DND-41 (cell line): ENCODE results near the gene DNAJC12.
"Not testable (repeated sequence)": the region's sequence is repeated elsewhere in the genome, so short reads cannot be mapped to it uniquely, and the experiment has no call there.

Experiments
- ATAC-seq: fragments of 200-7000 bp; cut with Tn5 transposase; 3 replicates; pipeline ENCODE4 v1.9.1; 2021; ENCODE audit warnings: low read depth; ENCODE audit not compliant: insufficient read depth
- DNase-seq: peaks from one replicate; pipeline ENCODE4 v3.0.0-alpha.2; 2020
- H2AFZ ChIP-seq: 2 replicates; pipeline ENCODE4 v1.6.0; 2012; ENCODE audit warnings: low read depth, low read length
- H3K27ac ChIP-seq: 2 replicates; pipeline ENCODE4 v1.5.1; 2012; ENCODE audit warnings: low read length, inconsistent platforms
- H3K27me3 ChIP-seq: fragments of 200-600 bp; sonication (generic); 2 replicates; pipeline ENCODE4 v1.6.0; 2012; ENCODE audit warnings: low read length, mild to moderate bottlenecking, inconsistent platforms; ENCODE audit not compliant: insufficient read depth, poor library complexity
- H3K36me3 ChIP-seq: 2 replicates; pipeline ENCODE4 v1.5.1; 2012; ENCODE audit warnings: low read length, inconsistent platforms; ENCODE audit not compliant: insufficient read depth
- H3K4me1 ChIP-seq: 2 replicates; pipeline ENCODE4 v1.5.1; 2012; ENCODE audit warnings: mild to moderate bottlenecking, low read length; ENCODE audit not compliant: insufficient read depth
- H3K4me2 ChIP-seq: 2 replicates; pipeline ENCODE4 v1.6.0; 2012; ENCODE audit warnings: mild to moderate bottlenecking, moderate library complexity, low read length, inconsistent platforms; ENCODE audit not compliant: insufficient read depth
- H3K4me3 ChIP-seq, 2 experiments: fragments of 200-600 bp in 1 of 2; shearing (Covaris generic) in 1 of 2; 2 replicates each; pipeline ENCODE4 v1.5.1; 2012 to 2016; ENCODE audit warnings: inconsistent platforms in 2 of 2, low read length in 2 of 2, mild to moderate bottlenecking in 2 of 2, low read depth in 1 of 2, moderate library complexity in 1 of 2
- H3K79me2 ChIP-seq: 2 replicates; pipeline ENCODE4 v1.6.0; 2012; ENCODE audit warnings: low read length, inconsistent platforms; ENCODE audit not compliant: insufficient read depth
- H3K9ac ChIP-seq: 2 replicates; pipeline ENCODE4 v1.6.0; 2012; ENCODE audit warnings: low read depth, mild to moderate bottlenecking, inconsistent platforms, low read length, moderate library complexity
- H3K9me3 ChIP-seq: 2 replicates; pipeline ENCODE4 v1.5.1; 2012; ENCODE audit warnings: low read length, moderate library complexity, mild to moderate bottlenecking, inconsistent platforms; ENCODE audit not compliant: insufficient read depth, severe bottlenecking
- H4K20me1 ChIP-seq: 2 replicates; pipeline ENCODE4 v1.6.0; 2012; ENCODE audit warnings: low read length; ENCODE audit not compliant: insufficient read depth
- EZH2 ChIP-seq: IDR thresholded peaks from 3 replicates; pipeline ENCODE4 v1.6.1; 2012; ENCODE audit warnings: borderline replicate concordance, low read depth, mild to moderate bottlenecking, moderate library complexity, low read length, inconsistent platforms; ENCODE audit not compliant: severe bottlenecking
- TF ChIP-seq, protein P1 (sequence below): IDR thresholded peaks from 2 replicates; pipeline ENCODE4 v1.5.1; 2012; ENCODE audit warnings: borderline replicate concordance, low read length, moderate library complexity, mild to moderate bottlenecking; ENCODE audit not compliant: poor library complexity, severe bottlenecking; ENCODE audit errors: extremely low read depth

The DNAJC12 gene

DNA sequence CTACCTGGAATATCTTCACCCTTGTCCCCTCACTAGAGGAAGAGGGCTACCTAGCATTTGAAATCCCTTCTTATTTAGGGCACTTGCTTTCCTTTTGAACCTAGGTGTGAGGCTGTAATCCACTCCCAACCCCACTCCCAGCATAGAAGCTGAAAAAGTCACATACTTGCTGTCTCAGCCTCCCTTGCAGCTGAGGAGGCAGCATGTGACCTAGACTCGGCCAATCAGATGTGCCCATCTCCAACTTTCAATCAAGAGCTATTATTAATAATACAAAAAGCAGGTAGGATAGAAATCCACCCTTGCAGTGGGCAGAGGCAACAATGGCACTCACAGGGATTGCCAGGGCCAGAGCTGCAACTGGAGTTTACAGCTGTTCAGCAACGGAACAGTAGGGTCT is 70.7 kb downstream of the DNAJC12 start:
- Histone ChIP-seq H3K79me2 (no peaks in the 10 kb centered on the region), H3K36me3 (no peaks in the 10 kb centered on the region), H3K4me3 (no peak overlapping the region), H3K27me3 (peaks cover 8% of the 10 kb centered on the region), H3K9ac (no peak overlapping the region), H3K4me1 (peaks cover 18% of the 10 kb centered on the region), H3K4me2 (no peak overlapping the region), H3K27ac (no peak overlapping the region), H4K20me1 (no peaks in the 10 kb centered on the region), H3K9me3 (no peaks in the 10 kb centered on the region), H2AFZ (no peak overlapping the region)
- TF ChIP-seq, protein P1, sequence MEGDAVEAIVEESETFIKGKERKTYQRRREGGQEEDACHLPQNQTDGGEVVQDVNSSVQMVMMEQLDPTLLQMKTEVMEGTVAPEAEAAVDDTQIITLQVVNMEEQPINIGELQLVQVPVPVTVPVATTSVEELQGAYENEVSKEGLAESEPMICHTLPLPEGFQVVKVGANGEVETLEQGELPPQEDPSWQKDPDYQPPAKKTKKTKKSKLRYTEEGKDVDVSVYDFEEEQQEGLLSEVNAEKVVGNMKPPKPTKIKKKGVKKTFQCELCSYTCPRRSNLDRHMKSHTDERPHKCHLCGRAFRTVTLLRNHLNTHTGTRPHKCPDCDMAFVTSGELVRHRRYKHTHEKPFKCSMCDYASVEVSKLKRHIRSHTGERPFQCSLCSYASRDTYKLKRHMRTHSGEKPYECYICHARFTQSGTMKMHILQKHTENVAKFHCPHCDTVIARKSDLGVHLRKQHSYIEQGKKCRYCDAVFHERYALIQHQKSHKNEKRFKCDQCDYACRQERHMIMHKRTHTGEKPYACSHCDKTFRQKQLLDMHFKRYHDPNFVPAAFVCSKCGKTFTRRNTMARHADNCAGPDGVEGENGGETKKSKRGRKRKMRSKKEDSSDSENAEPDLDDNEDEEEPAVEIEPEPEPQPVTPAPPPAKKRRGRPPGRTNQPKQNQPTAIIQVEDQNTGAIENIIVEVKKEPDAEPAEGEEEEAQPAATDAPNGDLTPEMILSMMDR: no peak
- no peak for TF ChIP-seq EZH2
- no peak for ATAC-seq
- DNase-seq: no peak

DNA sequence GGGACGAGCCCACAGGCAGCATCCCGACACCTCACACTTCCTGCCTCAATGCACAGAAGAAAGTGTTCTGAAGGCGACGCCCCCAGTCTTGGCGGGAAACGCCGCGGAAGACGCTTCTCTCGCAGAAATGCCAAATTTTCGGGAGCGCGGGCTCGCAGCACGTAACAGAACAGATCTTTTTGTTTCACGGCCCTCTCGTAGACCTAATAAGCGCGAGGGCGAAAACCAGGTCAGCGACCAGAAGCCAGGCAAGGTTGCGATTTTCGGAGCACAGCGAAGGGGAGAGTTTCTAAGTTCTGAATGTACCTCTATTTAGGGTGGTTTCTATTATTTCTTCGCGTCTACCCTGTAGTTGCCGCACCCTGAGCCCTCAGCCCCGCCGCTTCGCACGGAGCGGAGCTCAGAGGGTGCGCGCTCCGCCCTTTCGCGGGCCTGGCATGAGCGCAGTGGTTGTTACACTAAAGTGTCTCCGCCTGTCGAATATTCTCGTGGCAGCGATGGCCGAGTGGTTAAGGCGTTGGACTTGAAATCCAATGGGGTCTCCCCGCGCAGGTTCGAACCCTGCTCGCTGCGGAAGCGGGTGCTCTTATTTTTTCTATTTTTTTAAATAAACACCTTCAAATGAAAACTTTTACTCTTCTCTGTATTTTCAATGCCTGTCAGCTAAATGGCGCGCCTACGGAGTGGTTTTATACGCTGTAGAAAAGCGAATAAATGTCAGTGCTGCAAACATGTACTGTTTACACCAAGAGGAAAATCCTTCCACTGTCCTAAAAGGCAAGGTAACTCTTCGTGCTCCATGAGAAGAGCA is 73.8 kb downstream of the DNAJC12 start:
- H3K27ac ChIP-seq: peak overlapping the region; percentile 90
- H2AFZ ChIP-seq: peak overlapping the region; percentile 93
- peak overlapping the region; percentile 75 for H3K9ac ChIP-seq
- DNase-seq (peak; percentile 97), ATAC-seq (peak; percentile 82)
- peaks cover 5% of the 10 kb centered on the region for H3K27me3 ChIP-seq
- TF ChIP-seq, protein P1: no peak
- TF ChIP-seq EZH2: no peak
- no peaks in the 10 kb centered on the region for H3K79me2 ChIP-seq
- peak overlapping the region; percentile 60 to 75; a peak in 3 of 4 replicates for H3K4me3 ChIP-seq
- H3K9me3 ChIP-seq: no peaks in the 10 kb centered on the region
- no peaks in the 10 kb centered on the region for H3K36me3 ChIP-seq
- peaks cover 18% of the 10 kb centered on the region for H3K4me1 ChIP-seq
- peak overlapping the region; percentile 64 for H3K4me2 ChIP-seq
- H4K20me1 ChIP-seq: no peaks in the 10 kb centered on the region

DNA sequence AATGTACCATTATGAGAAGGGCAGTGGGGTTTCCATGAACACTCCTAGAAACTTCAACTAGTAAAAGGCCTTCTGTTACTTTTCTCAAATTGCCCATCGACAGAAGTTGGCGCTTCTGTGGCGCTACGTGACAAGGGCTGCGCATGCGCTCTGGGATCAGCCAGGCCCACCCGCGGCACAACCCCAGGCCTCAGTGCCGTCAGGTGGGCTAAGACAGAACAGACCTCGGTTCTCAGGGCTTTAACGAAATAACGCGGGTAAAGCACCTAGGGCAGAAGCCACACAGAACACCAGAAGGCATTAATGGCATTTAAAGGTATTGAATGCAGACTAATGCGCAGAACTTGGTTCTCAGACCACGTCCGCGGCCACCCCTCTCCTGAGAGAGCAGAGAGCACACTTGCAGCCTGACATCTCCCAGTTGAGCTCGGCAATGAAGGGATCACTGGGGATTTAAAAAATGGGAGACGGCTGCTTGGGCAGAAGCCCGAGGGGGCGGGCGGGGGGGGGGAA is 74.4 kb downstream of the DNAJC12 start:
- H3K79me2 ChIP-seq: no peaks in the 10 kb centered on the region
- H3K4me2 ChIP-seq: peak overlapping the region; percentile 64
- peak overlapping the region in 1 of 2 experiments; percentile 75; a peak in 2 of 4 replicates for H3K4me3 ChIP-seq
- no peaks in the 10 kb centered on the region for H3K9me3 ChIP-seq
- TF ChIP-seq, protein P1: no peak
- H3K9ac ChIP-seq: peak overlapping the region; percentile 75
- H2AFZ ChIP-seq: peak overlapping the region; percentile 95
- peaks cover 18% of the 10 kb centered on the region for H3K4me1 ChIP-seq
- DNase-seq (peak; percentile 62), ATAC-seq (peak; percentile 15)
- H3K27ac ChIP-seq: peak overlapping the region; percentile 75
- no peaks in the 10 kb centered on the region for H4K20me1 ChIP-seq
- H3K36me3 ChIP-seq: no peaks in the 10 kb centered on the region
- peaks cover 8% of the 10 kb centered on the region for H3K27me3 ChIP-seq

DNA sequence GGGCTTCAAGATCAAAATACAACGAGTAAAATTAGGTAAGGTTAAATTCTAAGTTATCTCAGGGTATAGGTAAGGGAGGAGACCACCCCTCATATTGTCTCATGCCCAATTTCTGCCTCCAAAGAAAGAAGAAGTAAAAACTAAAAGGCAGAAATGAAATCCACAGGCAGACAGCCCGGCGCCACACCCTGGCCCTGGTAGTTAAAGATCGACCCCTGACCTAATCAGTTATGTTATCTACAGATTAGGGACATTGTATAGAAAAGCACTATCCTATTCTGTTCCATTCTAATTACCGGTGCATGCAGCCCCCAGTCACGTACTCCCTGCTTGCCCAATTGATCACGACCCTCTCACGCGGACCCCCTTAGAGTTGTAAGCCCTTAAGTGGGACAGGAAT is 75.4 kb downstream of the DNAJC12 start:
- Histone ChIP-seq H3K4me1 (peaks cover 18% of the 10 kb centered on the region), H2AFZ (peak overlapping the region; percentile 46; the same call in 1 of the 2 replicates)
- not testable (repeated sequence) for ATAC-seq, H3K9ac ChIP-seq, H3K36me3 ChIP-seq, H3K79me2 ChIP-seq, H3K9me3 ChIP-seq, H3K4me2 ChIP-seq, DNase-seq, H3K4me3 ChIP-seq, H4K20me1 ChIP-seq, H3K27ac ChIP-seq, H3K27me3 ChIP-seq
